Fibroblast of skin of back (primary cell): Measurements from ENCODE around the gene PTPRF.

ENCODE experiments used
- DNase-seq: peaks from one replicate; pipeline ENCODE4 v3.0.0-alpha.2; 2013

Gene PTPRF

DNA sequence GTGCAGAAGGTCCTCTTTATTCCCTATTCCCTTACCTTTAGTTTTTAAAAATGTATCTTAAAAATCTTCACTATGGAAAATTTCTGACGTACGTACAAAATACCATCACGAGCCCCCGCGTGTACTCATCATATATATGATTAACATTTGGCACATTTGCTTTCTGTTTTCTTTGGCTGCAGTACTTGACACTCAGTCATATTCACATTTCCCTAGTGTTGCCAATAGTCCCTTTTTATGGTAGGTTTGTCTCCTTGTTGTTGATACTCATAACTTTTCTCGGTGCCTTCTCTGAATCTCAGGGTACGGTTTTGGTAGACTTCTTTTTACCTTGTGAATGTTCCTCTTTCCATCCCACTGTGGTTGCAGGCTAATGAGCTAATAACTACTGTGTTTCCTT is 142.6 kb downstream of the PTPRF start:
- no peak for DNase-seq
